Measurements from ENCODE around the gene HCAR2. TPM values are rescaled to one million over a fixed set of nuclear protein-coding genes. Genes with fewer than 3 reads are reported as not detected.
"Not testable (repeated sequence)": the region's sequence is repeated elsewhere in the genome, so short reads cannot be mapped to it uniquely, and the experiment has no call there.

Gene HCAR2
- total RNA-seq, 1 donor from 2014 or later = 0.29 TPM

DNA sequence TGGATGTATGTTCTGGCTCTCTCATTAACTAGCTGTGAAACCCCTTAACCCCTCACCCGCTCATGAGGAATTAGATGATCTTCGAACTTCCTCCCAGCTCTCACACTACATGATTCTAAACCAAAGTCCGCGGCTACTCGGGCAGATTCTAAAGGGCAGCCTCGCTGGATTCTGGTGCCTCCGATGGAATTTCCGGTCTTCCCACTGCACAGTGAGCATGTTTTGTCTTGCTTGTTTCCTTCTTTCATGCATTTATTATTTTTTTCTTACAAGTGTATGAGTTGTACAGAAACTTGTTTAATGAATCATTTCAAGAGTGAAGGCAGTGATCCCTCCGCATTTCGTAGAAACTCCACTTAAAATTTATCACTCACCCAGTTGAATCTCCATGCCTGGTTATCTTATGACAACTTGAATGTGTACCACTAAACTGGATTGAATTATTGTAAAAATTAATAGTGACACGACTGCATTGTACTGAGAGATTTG is 17.9 kb upstream of the HCAR2 start:
- intact Hi-C loops (cut with micrococcal nuclease) = no loop called here

DNA sequence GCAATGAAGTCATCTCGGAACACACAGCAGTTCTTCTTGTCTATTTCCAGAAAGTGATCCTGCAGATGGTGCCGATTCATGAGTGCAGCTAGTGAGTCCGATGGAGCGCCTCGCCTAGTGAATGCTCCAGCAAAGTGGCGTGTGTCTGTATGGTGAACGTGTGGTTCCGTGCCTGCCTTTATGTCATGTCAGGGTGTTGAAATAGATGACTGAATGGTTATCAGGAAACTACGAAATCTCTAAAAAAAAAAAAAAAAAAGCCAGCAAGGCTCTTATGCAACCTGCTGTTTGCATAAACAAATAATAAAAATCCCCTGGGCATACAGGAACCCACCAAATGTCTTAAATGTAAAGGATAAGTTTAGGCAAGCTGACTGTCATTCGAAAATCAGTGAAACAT is 13.5 kb upstream of the HCAR2 start, which contains the start of gene HCAR3:
Gene HCAR3 (minus strand): TSS at position 154 of the 400 bp plus-strand sequence. CDS start 74 bp downstream, at position 80.
- intact Hi-C loops (cut with micrococcal nuclease) = not testable (repeated sequence)

- intact Hi-C loops (cut with micrococcal nuclease) = not testable (repeated sequence)
These were observed 12.1 kb upstream of the HCAR2 start for GRCh38 chr12:122715211-122715610.

- intact Hi-C loops (cut with micrococcal nuclease) = not testable (repeated sequence)
These were observed 10.5 kb upstream of the HCAR2 start for GRCh38 chr12:122713491-122714188.

GRCh38 chr12:122711266-122711665 is 8.1 kb upstream of the HCAR2 start:
- intact Hi-C loops (cut with micrococcal nuclease) = not testable (repeated sequence)

GRCh38 chr12:122710341-122710740 is 7.2 kb upstream of the HCAR2 start:
- intact Hi-C loops (cut with micrococcal nuclease) = not testable (repeated sequence)

- intact Hi-C loops (cut with micrococcal nuclease) = not testable (repeated sequence)
These were observed 6.1 kb upstream of the HCAR2 start for GRCh38 chr12:122709287-122709686.

GRCh38 chr12:122703841-122704240 is 684 bp upstream of the HCAR2 start:
- intact Hi-C loops (cut with micrococcal nuclease) = not testable (repeated sequence)

GRCh38 chr12:122701481-122701880 is 1.7 kb downstream of the HCAR2 start:
- intact Hi-C loops (cut with micrococcal nuclease) = not testable (repeated sequence)

DNA sequence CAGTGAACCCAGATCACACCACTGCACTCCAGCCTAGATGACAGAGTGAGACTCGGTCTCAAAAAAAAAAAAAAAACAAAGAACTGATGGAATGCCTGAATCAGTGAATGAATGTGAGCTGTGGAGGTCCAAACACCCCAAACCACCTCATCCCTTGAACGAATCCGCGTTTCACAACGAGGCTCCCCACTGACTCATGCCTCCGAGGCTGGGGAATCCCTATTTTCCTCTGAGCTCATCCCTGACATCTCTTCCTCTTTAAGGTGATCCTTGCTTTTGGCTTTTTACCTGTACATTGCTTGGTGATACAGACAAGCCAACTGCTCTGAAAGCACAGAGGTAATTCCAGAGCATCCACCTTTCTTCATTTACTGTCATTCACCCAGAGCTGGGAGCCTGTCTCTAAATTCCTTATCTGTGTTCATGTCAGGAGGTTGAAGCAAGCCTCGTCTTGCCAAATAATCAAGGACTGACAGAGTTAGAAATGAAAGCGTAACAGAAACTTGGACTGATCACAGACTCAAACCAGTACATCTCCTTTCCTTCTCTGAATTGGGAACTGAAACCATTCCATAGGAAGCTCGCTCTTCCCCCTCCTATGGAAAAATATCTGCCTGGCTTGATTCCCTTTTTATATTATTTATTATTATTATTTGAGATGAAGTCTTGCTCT is 3.0 kb downstream of the HCAR2 start:
- intact Hi-C loops (cut with micrococcal nuclease) = not testable (repeated sequence)

DNA sequence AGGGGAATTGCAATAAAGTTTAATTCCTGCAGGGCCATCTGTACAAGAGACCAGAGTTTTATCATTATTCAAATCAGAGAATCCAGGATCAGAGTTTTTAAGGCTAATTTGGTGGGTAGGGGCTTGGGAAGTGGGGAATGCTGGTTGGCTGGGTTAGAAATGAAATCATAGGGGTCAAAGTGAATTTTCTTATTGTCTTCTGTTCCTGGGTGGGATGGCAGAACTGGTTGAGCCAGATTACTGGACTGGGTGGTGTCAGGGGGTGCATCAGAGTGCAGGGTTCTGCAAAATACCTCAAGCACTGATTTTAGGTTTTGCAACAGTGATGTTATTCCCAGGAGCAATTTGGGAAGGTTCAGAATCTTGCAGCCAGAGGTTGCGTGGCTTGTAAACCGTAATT is 6.2 kb downstream of the HCAR2 start:
- intact Hi-C loops (cut with micrococcal nuclease) = not testable (repeated sequence)

DNA sequence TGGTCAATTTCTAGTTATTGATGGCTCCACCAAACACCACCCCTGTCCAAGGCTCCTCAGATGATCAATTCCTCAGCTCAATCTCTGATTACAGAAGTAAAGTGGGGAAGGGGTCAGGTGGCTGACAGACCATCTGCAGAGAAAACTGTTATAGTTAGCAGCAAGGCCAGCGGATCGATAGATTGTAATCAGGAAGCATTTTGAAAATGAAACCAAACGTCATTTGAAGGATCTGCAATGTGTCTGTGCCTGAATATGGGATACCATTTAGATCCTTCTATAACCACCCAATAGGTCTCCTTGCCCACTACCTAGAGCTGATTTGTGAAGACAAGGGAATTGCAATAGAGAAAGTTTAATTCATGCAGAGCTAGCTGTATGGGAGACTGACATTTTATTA is 11.6 kb downstream of the HCAR2 start:
- intact Hi-C loops (cut with micrococcal nuclease) = no loop called here

DNA sequence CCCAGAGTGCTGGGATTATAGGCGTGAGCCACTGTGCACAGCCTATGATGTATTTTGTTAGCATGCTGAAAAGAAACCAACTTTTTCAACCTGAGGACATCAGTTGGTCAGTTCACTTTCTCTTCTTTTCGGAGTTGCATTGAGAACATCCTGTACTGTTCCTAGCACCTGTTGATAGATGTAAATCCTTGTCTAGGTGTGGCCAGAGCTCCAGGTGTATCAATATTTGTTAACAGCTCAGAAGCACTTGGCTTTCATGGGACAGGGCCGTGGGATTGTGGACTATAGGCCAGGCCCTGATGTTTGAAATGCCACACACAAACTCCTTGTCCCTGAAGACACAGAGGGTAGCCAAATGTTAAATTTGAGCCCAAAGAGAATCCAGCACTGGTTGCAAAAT is 14.9 kb downstream of the HCAR2 start:
- intact Hi-C loops (cut with micrococcal nuclease) = no loop called here

GRCh38 chr12:122687086-122687485 is 16.1 kb downstream of the HCAR2 start:
- intact Hi-C loops (cut with micrococcal nuclease) = no loop called here

DNA sequence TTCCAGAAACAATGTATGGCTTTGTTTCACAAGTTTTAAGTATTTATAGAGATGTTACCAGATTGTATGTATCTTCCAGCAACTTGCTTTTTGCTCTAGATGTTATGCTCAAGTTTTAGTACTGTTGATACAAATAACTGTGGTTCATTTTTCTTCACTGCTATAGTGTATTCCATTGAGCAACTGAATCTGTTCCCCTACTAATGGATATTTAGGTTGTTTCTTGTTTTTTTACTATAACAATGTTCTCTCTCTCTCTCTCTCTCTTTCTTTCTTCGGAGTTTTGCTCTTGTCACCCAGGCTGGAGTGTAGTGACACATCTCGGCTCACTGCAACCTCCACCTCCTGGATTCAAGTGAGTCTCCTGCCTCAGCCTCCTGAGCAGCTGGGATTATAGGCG is 16.6 kb downstream of the HCAR2 start:
- intact Hi-C loops (cut with micrococcal nuclease) = no loop called here

- intact Hi-C loops (cut with micrococcal nuclease) = no loop called here
These were observed 18.8 kb downstream of the HCAR2 start for GRCh38 chr12:122684297-122684813.

DNA sequence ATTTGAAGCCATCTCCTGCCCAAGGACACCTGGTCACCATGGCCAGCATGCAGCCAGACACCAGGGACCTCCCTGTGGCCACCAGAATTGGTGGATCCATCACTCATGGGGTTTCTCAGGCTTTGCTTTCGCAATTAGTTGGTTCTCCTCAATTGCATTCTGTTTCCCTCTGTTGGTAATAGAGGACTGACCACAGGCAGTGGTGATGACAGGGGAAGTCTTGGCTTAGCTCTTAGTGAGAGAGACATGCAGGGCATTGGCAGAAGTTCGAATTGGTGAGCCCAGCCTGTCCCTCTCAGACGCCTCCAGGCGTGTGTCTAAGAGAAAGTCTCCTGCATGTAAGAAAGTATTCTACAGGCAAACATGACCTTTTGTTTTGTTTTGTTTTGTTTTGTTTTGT is 21.3 kb downstream of the HCAR2 start:
- intact Hi-C loops (cut with micrococcal nuclease) = no loop called here

DNA sequence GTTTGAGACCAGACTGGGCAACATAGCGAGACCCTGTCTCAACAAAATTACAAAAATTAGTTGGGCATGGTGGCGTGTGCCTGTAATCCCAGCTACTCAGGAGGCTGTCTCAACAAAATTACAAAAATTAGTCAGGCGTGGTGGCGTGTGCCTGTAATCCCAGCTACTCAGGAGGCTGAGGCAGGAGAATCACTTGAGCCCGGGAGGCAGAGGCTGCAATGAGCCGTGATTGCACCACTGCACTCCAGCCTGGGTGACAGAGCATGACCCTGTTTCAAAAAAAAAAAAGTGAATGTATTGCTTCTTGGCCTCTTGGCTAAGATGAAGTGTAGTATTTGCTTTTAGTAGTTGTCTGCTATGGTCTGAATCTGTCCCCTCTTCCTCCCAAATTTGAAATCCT is 22.2 kb downstream of the HCAR2 start:
- intact Hi-C loops (cut with micrococcal nuclease) = not testable (repeated sequence)

GRCh38 chr12:122676781-122677180 is 26.4 kb downstream of the HCAR2 start:
- intact Hi-C loops (cut with micrococcal nuclease) = not testable (repeated sequence)

GRCh38 chr12:122676015-122676414 is 27.1 kb downstream of the HCAR2 start:
- intact Hi-C loops (cut with micrococcal nuclease) = not testable (repeated sequence)

DNA sequence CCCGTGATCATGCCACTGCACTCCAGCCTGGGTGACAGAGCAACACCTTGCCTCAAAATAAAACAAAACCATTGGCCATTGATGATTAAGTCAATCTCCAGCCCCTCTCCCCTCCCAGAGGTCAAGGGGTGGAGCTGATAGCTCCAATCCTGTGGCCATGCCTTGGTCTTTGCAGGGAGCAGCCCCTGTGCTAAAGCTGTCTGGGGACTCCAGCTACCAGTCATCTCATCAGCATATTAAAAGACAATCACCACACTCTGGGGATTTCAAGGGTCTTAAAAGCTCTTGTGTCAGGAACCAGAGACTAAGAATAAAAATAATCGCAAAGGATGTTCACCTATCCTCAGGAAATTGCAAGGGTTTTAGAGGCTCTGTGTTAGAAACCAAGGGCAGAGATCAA is 30.6 kb downstream of the HCAR2 start:
- intact Hi-C loops (cut with micrococcal nuclease) = no loop called here

- intact Hi-C loops (cut with micrococcal nuclease) = no loop called here
These were observed 33.6 kb downstream of the HCAR2 start for GRCh38 chr12:122669397-122670070.

Data from T-helper 1 cell treated with Interleukin-12 subunit alpha and Interleukin-12 subunit beta and Interleukin-4 antibody, amounts not matched to agents 30 ng/mL and 1 ng/mL, for 36 hours (primary cell).